ENCODE results near the gene NOTO. TPM values are rescaled to one million over a fixed set of nuclear protein-coding genes. Genes with fewer than 3 reads are reported as not detected.

NOTO gene
- total RNA-seq, 1 donor from 2014 or later = not detected

- H3K36me3 Mint-ChIP-seq (ENCODE audit: low read depth) = peaks cover 2% of the 10 kb centered on the region
- H3K27me3 Mint-ChIP-seq (ENCODE audit: insufficient read depth) = peaks cover 13% of the 10 kb centered on the region
- H3K27ac Mint-ChIP-seq = no peak overlapping the region
- intact Hi-C loops (cut with micrococcal nuclease) = loop anchor here (5.0 kb wide), 1 partner anchor 527 kb away; the partner anchor contains the start of gene TPRKB
- H3K4me3 Mint-ChIP-seq = no peak overlapping the region
- no peak for DNase-seq (ENCODE audit: low spot score)
- no peaks in the 10 kb centered on the region for H3K9me3 Mint-ChIP-seq
- peaks cover 21% of the 10 kb centered on the region for H3K4me1 Mint-ChIP-seq (ENCODE audit: low read depth)
Observed at GRCh38 chr2:73210019-73210418, 7.6 kb downstream of the NOTO start.

GRCh38 chr2:73210696-73211095 is 8.3 kb downstream of the NOTO start:
- H3K27me3 Mint-ChIP-seq (ENCODE audit: insufficient read depth) = peaks cover 9% of the 10 kb centered on the region
- H3K36me3 Mint-ChIP-seq (ENCODE audit: low read depth) = peaks cover 2% of the 10 kb centered on the region
- no peaks in the 10 kb centered on the region for H3K9me3 Mint-ChIP-seq
- intact Hi-C loops (cut with micrococcal nuclease) = loop anchor here (5.0 kb wide), 1 partner anchor 527 kb away; the partner anchor contains the start of gene TPRKB
- H3K4me3 Mint-ChIP-seq = no peak overlapping the region
- H3K4me1 Mint-ChIP-seq (ENCODE audit: low read depth) = peaks cover 28% of the 10 kb centered on the region
- H3K27ac Mint-ChIP-seq = no peak overlapping the region
- DNase-seq (ENCODE audit: low spot score) = no peak

GRCh38 chr2:73212098-73212447 is 9.7 kb downstream of the NOTO start:
- Mint-ChIP-seq H3K36me3 (ENCODE audit: low read depth) (peaks cover 2% of the 10 kb centered on the region), H3K9me3 (no peaks in the 10 kb centered on the region), H3K4me1 (ENCODE audit: low read depth) (peaks cover 31% of the 10 kb centered on the region), H3K4me3 (no peak overlapping the region), H3K27ac (no peak overlapping the region), H3K27me3 (ENCODE audit: insufficient read depth) (peaks cover 3% of the 10 kb centered on the region)
- intact Hi-C loops (cut with micrococcal nuclease) = loop anchor here (1.0 to 5.0 kb wide), 6 partner anchors 35 to 1633 kb away; partner anchors contain the start of gene TPRKB
- DNase-seq (ENCODE audit: low spot score) = no peak

GRCh38 chr2:73212448-73213176 is 10.2 kb downstream of the NOTO start:
- H3K36me3 Mint-ChIP-seq (ENCODE audit: low read depth) = peaks cover 2% of the 10 kb centered on the region
- peak; percentile 55 for DNase-seq (ENCODE audit: low spot score)
- H3K4me3 Mint-ChIP-seq = no peak overlapping the region
- peaks cover 3% of the 10 kb centered on the region for H3K27me3 Mint-ChIP-seq (ENCODE audit: insufficient read depth)
- intact Hi-C loops (cut with micrococcal nuclease) = loop anchor here (1.0 to 5.0 kb wide), 6 partner anchors 35 to 1632 kb away; partner anchors contain the start of gene TPRKB
- no peak overlapping the region for H3K27ac Mint-ChIP-seq
- H3K4me1 Mint-ChIP-seq (ENCODE audit: low read depth) = peaks cover 31% of the 10 kb centered on the region
- no peaks in the 10 kb centered on the region for H3K9me3 Mint-ChIP-seq

GRCh38 chr2:73214120-73215035 is 12.0 kb downstream of the NOTO start, which contains the start of gene SMYD5:
TSS of gene SMYD5 (plus strand) at chr2:73214245. CDS start at chr2:73214267, 22 bp downstream.
- H3K27me3 Mint-ChIP-seq (ENCODE audit: insufficient read depth) = no peaks in the 10 kb centered on the region
- H3K27ac Mint-ChIP-seq = peak within 1 kb of the TSS; percentile 89
- H3K4me3 Mint-ChIP-seq = peak within 1 kb of the TSS; percentile 94

GRCh38 chr2:73215254-73215653 is 12.9 kb downstream of the NOTO start:
- H3K27me3 Mint-ChIP-seq (ENCODE audit: insufficient read depth) = no peaks in the 10 kb centered on the region
- peak overlapping the region; percentile 94 for H3K4me3 Mint-ChIP-seq
- H3K9me3 Mint-ChIP-seq = no peaks in the 10 kb centered on the region
- intact Hi-C loops (cut with micrococcal nuclease) = no loop called here
- H3K27ac Mint-ChIP-seq = peak overlapping the region; percentile 49
- H3K4me1 Mint-ChIP-seq (ENCODE audit: low read depth) = peaks cover 31% of the 10 kb centered on the region
- peaks cover 2% of the 10 kb centered on the region for H3K36me3 Mint-ChIP-seq (ENCODE audit: low read depth)
- no peak for DNase-seq (ENCODE audit: low spot score)

More at GRCh38 chr2:73214120-73215035, 12.0 kb downstream of the NOTO start, which contains the start of gene SMYD5:
- intact Hi-C loops (cut with micrococcal nuclease) = loop anchor here (1.0 to 5.0 kb wide), 6 partner anchors 19 to 523 kb away; partner anchors contain the start of genes FBXO41, PRADC1, SFXN5 and TPRKB
- Mint-ChIP-seq H3K4me1 (ENCODE audit: low read depth) (peaks cover 31% of the 10 kb centered on the region), H3K36me3 (ENCODE audit: low read depth) (peaks cover 2% of the 10 kb centered on the region), H3K9me3 (no peaks in the 10 kb centered on the region)
- DNase-seq (ENCODE audit: low spot score) = peak; percentile 85

GRCh38 chr2:73217160-73217559 is 14.8 kb downstream of the NOTO start:
- Mint-ChIP-seq H3K9me3 (no peaks in the 10 kb centered on the region), H3K4me1 (ENCODE audit: low read depth) (peaks cover 31% of the 10 kb centered on the region), H3K36me3 (ENCODE audit: low read depth) (peaks cover 10% of the 10 kb centered on the region), H3K4me3 (no peak overlapping the region), H3K27me3 (ENCODE audit: insufficient read depth) (no peaks in the 10 kb centered on the region), H3K27ac (no peak overlapping the region)
- intact Hi-C loops (cut with micrococcal nuclease) = no loop called here
- no peak for DNase-seq (ENCODE audit: low spot score)

- intact Hi-C loops (cut with micrococcal nuclease) = no loop called here
- Mint-ChIP-seq H3K4me1 (ENCODE audit: low read depth) (peaks cover 28% of the 10 kb centered on the region), H3K36me3 (ENCODE audit: low read depth) (peaks cover 15% of the 10 kb centered on the region)
Observed at GRCh38 chr2:73217826-73218225, 15.5 kb downstream of the NOTO start.

GRCh38 chr2:73218298-73218697 is 15.9 kb downstream of the NOTO start:
- Mint-ChIP-seq H3K27ac (no peak overlapping the region), H3K36me3 (ENCODE audit: low read depth) (peaks cover 17% of the 10 kb centered on the region), H3K9me3 (no peaks in the 10 kb centered on the region), H3K4me1 (ENCODE audit: low read depth) (peaks cover 24% of the 10 kb centered on the region), H3K27me3 (ENCODE audit: insufficient read depth) (no peaks in the 10 kb centered on the region), H3K4me3 (no peak overlapping the region)
- intact Hi-C loops (cut with micrococcal nuclease) = no loop called here
- DNase-seq (ENCODE audit: low spot score) = no peak

More at GRCh38 chr2:73217826-73218225, 15.5 kb downstream of the NOTO start:
- H3K4me3 Mint-ChIP-seq = no peak overlapping the region
- no peaks in the 10 kb centered on the region for H3K9me3 Mint-ChIP-seq
- H3K27ac Mint-ChIP-seq = no peak overlapping the region
- DNase-seq (ENCODE audit: low spot score) = no peak
- H3K27me3 Mint-ChIP-seq (ENCODE audit: insufficient read depth) = no peaks in the 10 kb centered on the region

GRCh38 chr2:73223821-73224220 is 21.4 kb downstream of the NOTO start:
- Mint-ChIP-seq H3K4me3 (no peak overlapping the region), H3K27me3 (ENCODE audit: insufficient read depth) (no peaks in the 10 kb centered on the region), H3K27ac (no peak overlapping the region), H3K36me3 (ENCODE audit: low read depth) (peaks cover 17% of the 10 kb centered on the region), H3K4me1 (ENCODE audit: low read depth) (no peaks in the 10 kb centered on the region), H3K9me3 (no peaks in the 10 kb centered on the region)
- intact Hi-C loops (cut with micrococcal nuclease) = no loop called here
- DNase-seq (ENCODE audit: low spot score) = no peak

GRCh38 chr2:73225513-73226360 is 23.4 kb downstream of the NOTO start:
- intact Hi-C loops (cut with micrococcal nuclease) = no loop called here
- no peaks in the 10 kb centered on the region for H3K27me3 Mint-ChIP-seq (ENCODE audit: insufficient read depth)
- H3K36me3 Mint-ChIP-seq (ENCODE audit: low read depth) = peaks cover 21% of the 10 kb centered on the region
- no peak overlapping the region for H3K27ac Mint-ChIP-seq
- no peak overlapping the region for H3K4me3 Mint-ChIP-seq
- H3K9me3 Mint-ChIP-seq = no peaks in the 10 kb centered on the region
- DNase-seq (ENCODE audit: low spot score) = no peak
- H3K4me1 Mint-ChIP-seq (ENCODE audit: low read depth) = no peaks in the 10 kb centered on the region

- Mint-ChIP-seq H3K27me3 (ENCODE audit: insufficient read depth) (no peaks in the 10 kb centered on the region), H3K36me3 (ENCODE audit: low read depth) (peaks cover 13% of the 10 kb centered on the region), H3K4me1 (ENCODE audit: low read depth) (no peaks in the 10 kb centered on the region), H3K4me3 (no peak overlapping the region), H3K9me3 (no peaks in the 10 kb centered on the region), H3K27ac (no peak overlapping the region)
- no peak for DNase-seq (ENCODE audit: low spot score)
- intact Hi-C loops (cut with micrococcal nuclease) = no loop called here
Observed at GRCh38 chr2:73227086-73227485, 24.7 kb downstream of the NOTO start.

All from activated T-helper 1 cell treated with anti-CD3 and anti-CD28 coated beads, Interleukin-12 subunit alpha, Interleukin-12 subunit beta, Interleukin-2, Interleukin-4 antibody, amounts not matched to agents 30 ng/mL and 10 ng/mL and 1 ng/mL, durations not matched to agents 14 hours and 24 hours and 36 hours (primary cell).